ENCODE data around the gene DUSP8.
A peak's percentile ranks its signal among the peaks of the same experiment; 100 is the strongest.
"Not testable (repeated sequence)": the region's sequence is repeated elsewhere in the genome, so short reads cannot be mapped to it uniquely, and the experiment has no call there.

DUSP8 gene

DNA sequence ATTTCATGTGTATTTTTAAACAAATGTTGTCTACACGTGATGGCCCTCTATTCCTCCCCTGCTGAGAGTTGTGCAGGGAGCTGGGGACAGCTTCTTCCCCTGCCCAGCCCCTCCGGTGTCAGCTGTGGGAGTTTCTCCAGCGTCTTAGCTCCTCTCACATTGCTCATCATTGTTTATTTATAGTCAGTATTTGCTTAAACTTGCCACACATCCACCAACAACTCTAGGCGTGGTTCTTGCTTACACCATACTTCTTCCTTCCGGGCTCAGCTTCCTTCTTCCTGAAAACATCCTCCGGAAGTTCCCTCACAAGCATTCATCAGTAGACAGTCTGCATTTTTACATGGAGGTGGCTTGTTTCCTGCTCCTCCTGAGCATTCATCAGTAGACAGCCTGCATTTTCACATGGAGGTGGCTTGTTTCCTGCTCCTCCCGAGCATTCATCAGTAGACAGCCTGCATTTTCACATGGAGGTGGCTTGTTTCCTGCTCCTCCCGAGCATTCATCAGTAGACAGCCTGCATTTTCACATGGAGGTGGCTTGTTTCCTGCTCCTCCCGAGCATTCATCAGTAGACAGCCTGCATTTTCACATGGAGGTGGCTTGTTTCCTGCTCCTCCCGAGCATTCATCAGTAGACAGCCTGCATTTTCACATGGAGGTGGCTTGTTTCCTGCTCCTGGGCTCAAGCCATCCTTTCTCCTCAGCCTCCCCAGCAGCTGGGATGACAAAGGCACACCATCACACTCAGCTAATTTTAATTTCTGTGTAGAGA lies 17.3 kb upstream of the DUSP8 start:
- DNase-seq (ENCODE audit: low spot score) = not testable (repeated sequence)

DNA sequence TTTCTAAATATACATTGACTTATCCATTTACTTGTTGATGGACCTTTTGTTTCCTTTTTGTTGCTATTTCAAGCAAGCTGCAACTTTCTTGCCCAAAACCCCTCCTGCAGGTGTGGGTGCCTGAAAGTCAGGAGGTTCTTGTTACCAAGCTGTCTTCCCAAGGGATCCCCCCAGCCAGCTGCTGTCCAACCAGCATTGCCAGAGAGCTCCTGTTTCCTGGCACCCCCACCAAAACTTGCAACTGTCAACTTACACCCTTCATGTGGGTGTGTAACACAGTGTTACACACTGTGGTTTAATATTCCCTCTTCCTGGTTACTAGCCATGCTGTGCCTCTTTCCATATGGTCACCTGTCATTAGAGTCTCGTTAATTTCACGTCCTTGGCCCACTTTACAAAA lies 14.6 kb upstream of the DUSP8 start:
- DNase-seq (ENCODE audit: low spot score) = no peak

DNA sequence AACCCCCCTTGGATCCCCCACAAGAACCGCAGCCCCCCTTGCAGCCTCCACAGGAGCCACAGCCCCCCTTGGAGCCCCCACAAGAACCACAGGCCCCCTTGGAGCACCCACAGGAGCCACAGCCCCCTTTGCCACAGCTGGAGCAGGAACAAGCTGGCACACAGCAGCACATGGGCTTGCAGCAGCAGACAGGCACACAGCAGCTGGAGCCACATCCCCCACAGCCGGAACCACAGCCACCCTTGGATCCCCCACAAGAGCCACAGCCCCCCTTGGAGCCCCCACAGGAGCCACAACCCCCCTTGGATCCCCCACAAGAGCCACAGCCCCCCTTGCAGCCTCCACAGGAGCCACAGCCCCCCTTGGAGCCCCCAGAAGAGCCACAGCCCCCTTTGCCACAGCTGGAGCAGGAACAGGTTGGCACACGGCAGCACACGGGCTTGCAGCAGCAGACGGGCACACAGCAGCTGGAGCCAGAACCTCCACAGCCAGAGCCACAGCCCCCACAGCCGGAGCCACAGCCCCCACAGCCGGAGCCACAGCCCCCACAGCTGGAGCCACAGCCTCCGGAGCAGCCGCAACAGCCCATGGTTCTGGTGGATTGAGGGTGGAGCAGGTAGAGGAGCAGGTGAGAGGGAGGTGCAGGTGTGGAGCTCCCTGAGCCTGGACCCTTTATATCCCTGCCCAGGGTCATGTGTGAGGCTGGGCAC lies 12.7 kb upstream of the DUSP8 start, which contains the start of gene KRTAP5-1:
KRTAP5-1 (minus strand) TSS at position 623 of the 710 bp plus-strand sequence; CDS start at position 589, 34 bp downstream.
- not testable (repeated sequence) for DNase-seq (ENCODE audit: low spot score)

DNA sequence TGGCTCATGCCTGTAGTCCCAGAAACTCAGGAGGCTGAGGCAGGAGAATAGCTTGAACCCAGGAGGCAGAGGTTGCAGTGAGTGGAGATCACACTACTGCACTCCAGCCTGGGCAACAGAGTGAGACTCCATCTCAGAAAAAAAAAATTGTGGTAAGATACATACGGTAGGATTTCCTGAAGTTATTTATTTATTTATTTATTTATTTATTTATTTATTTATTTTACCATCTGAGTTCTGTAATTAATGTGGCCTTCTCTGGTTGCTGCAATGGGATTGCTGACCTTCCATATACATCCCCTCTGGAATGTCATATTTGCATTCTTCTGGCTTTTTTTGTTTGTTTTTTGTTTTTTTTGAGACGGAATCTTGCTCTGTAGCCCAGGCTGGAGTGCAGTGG lies 10.8 kb upstream of the DUSP8 start:
- DNase-seq (ENCODE audit: low spot score) = not testable (repeated sequence)

DNA sequence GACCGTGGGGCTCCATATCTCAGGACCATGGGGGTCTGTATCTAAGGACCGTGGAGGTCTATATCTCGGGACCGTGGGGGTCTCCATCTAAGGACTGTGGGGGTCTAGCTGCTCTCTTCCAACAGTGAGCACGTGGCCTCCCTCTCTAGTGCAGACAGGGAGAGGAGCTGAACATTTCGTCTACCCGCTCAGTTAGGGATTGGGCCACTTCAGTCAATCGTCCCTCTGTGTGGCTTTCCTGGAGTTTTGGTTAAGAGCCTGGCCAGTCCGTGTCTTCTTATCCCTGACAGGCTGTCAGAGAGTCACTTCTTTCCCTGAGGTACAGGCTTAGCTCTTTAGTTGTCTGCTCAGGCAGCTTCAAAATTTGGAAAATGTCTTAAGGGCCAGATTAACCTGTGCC lies 9.9 kb upstream of the DUSP8 start:
- DNase-seq (ENCODE audit: low spot score) = no peak

DNA sequence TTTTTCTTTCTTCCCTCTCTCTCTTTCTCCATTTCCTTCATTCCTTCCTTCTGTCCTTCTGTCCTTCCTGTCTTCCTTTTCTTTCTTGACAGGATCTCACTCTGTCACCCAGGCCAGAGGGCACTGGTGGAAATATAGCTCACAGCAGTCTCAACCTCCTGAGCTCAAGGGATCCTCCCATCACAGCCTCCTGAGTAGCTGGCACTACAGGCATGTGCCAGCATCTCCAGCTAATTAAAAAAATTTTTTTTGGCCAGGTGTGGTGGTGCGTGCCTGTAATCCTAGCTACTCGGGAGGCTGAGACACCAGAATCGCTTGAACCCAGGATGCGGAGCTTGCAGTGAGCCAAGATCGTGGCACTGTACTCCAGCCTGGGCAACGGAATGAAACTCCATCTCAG lies 4.8 kb upstream of the DUSP8 start:
- DNase-seq (ENCODE audit: low spot score) = no peak

DNA sequence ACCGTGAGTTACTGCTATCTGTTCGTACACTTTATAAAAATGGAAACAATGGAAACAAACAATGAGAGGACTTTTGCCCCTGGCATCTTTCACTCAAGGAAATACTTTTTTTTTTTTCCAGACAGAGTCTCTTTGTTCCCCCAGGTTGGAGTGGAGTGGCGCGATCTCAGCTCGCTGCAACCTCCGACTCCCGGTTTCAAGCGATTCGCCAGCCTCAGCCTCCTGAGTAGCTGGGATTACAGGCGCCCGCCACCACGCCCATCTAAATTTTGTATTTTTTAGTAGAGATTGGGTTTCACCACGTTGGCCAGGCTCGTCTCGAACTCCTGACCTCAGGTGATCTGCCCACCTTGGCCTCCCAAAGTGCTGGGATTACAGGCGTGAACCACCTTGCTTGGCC lies 3.7 kb upstream of the DUSP8 start:
- not testable (repeated sequence) for DNase-seq (ENCODE audit: low spot score)

DNA sequence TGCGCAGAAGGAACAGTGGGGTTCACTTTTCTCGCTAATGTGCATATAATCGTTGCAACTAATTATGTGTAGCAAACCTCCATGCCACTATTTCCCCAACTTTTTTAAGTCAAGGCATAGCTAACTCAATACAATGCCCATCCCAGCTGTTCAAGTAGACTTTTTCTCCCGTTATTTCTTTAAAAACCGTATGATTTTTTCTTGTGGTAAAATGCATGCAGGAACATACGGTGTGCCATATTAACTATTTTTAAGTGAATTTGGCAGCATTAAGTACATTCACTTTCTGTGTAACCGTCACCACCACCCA lies 2.8 kb upstream of the DUSP8 start:
- DNase-seq (ENCODE audit: low spot score) = no peak

DNA sequence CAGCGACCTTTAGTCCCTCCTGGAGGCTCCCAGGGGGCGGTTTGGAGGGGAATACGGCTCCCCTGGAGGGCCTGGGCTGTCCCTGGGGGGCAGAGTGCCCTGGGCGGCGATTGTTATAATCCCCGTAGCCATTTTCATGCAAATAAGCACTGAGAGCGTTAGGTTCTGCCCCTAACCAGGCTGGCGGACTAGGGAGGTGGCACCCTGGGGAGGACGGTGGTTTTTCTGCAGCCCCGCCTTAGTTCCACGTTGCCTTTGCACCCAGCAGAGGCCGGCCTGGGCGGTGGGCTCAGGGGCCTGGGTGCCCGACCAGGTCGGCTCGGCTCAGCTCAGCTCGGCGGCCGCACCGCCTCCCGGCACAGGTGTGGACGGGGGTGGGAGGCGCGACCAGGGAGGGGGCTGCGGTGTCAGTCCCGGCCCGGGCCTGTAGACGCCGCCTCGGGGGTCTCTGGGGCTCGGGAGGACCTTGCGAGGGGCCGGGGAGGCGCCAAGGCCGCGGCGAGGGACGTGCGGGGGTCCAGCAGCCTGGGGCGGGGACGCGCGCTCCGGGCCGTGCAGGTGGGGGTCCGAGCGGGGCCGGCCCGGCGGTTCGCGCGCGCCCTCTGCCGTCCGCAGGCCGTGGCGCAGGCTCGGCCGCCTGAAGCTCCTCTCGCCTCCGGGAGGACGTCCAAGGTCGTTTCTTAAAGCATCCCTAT lies 2.3 kb upstream of the DUSP8 start:
- DNase-seq (ENCODE audit: low spot score) = peak; percentile 70

DNA sequence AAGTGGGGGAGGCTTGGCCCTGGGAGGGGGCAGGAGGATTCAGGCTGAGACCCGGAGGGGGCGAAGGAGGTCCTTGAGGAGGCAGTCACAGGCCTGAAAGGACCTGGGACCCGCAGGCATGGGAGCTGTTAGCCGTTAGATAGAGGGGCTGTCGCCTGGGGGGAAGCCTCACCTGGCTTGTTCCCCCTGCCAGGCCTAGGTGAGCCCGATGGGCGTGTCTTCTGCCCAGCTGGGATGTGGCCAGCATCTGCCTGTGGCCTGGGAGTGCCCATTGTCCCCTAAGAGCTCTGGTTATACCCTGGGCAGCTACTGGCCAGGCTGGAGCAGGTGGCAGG lies 1.8 kb upstream of the DUSP8 start:
- DNase-seq (ENCODE audit: low spot score) = no peak

DNA sequence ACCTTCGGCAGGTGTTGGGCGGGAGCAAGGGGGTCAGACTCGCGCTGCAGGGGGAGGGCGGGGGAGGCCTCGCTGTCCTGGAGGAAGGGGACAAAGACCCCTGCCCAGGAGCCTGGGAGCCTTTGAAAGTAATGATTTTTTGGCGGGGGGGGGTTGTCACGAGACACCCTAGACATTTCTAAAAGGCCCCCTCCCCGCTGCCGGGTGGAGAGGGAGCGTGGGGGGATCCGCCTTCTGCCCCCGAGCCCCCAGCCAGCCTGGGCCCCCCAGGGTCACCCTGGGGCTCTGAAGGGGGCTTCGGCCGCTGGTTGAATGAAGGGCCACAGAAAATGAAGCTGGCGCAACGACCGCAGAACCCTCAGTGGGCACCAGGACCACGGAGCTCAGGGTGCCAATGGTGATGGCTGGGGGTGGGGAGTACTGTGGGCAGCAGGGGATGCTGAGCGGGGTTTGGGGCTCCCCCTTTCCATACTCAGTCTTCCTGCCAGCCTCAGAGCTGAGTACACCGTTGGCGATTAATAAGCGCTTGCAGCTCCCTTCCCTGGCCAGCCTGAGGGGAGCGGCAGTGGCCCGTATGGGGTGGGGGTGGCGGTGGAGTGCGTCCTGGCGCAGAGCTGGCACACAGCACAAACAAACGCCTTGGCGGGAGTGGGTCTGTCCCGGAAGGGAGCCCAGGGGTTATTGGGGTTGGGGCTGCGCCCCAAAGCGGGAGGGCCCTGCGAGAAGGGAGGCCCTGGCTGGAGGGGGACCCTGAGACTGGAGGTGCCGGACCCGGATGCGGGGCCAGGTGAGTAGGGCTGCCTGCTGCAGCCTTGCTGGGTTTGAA lies 1.2 kb upstream of the DUSP8 start:
- no peak for DNase-seq (ENCODE audit: low spot score)

DNA sequence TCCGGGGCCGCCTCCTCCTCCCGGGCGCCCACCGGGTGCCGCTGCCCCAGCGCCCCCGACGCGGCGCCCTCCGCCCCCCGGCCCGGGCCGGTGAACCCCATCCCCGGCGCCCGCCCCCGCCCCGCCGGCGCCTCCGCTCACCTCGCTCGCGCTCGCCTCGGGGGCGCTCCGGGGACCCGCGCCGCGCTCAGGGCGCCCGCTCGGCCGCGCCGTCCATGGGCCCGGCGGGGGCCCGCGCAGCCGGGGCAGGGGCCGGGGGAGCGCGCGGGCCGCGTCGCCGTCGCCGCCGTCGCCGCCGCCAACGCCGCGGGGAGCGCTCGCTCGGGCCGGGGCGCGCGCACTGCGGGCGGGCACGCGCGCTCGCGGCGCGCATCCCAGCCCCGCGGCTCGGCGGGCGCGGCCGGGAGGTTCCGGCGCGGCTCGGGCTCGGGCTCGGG lies 293 bp downstream of the DUSP8 start:
- no peak for DNase-seq (ENCODE audit: low spot score)

DNA sequence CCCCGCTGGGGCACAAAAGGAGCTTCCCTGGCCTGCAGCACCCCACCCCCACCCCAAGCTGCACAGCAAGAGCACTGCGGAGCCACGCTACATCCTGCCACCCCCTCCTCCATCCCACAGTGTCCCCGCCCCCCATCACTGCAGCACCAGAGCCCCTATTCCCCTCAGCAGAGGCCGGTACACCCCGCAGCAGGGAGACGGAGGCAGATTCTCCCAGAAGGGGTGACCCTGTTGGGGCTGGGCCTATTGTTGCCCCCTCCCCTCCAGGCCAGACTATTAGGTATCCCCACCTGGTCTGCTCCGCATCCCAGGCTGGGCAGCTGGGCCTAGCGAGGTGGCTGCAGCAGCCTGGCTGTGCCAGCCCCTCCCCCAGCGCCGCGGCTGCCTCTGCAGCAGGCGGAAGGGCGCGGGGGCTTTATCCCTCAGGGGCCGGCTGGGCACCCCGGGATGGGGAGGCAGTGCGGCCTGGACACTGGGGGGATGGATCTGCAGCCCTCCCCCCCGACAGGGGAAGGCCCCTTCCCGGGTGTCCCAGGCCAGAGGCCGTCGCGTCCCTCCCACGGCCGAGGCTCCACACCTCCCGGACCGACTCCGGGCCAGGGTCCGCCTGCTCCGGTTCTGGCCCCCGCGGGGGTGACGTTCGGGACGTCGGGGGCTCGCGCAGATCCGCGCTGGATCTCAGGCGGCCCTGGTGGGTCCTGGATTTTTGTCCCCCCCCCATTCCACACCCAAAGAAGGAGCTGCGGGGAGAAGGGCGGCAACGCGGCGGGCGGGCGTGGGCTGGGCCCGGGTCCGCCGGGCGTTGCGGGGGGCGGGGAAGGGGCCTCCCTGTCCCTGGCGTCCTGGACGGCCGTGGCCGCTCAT lies 943 bp downstream of the DUSP8 start:
- no peak for DNase-seq (ENCODE audit: low spot score)

DNA sequence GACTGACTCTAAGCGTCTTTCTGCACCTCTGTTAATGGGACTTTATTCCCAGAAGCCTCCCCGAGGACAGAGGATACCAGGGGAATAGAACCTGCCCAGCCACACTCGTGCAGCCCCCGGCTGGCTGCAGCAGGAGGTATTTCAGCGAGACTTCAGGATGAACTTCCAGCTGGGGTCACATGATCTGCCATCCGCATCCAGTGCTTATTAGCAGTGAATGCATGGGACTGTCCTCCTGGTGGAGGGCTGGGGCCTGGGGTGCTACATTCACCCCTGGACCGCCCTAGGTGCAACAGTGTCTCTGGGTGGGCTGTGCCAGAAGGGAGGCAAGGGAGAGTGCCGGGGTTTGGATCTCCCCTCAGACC lies 1.6 kb downstream of the DUSP8 start:
- DNase-seq (ENCODE audit: low spot score) = no peak

DNA sequence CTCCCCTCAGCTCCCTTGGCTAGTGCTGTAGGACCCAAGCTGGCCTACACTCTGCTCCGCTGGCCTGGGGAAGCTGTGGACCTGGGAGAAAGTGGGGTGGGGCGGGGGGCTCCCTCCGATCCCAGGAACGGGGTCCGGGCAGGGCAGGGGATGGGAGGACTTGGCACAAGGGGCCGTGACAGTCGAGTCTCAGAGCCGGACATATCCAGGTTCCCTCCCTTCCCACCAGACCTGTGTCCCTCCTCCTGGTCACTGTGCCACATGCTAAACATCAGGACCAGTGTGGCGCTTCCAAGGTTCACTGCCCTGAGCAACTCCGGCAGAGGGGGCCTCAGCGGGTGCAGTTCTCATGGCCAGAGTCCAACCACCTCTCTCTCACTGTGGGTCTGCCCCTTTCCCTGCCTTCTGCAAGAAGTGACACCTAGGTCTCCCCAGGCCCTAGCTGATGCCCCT lies 2.0 kb downstream of the DUSP8 start:
- no peak for DNase-seq (ENCODE audit: low spot score)

DNA sequence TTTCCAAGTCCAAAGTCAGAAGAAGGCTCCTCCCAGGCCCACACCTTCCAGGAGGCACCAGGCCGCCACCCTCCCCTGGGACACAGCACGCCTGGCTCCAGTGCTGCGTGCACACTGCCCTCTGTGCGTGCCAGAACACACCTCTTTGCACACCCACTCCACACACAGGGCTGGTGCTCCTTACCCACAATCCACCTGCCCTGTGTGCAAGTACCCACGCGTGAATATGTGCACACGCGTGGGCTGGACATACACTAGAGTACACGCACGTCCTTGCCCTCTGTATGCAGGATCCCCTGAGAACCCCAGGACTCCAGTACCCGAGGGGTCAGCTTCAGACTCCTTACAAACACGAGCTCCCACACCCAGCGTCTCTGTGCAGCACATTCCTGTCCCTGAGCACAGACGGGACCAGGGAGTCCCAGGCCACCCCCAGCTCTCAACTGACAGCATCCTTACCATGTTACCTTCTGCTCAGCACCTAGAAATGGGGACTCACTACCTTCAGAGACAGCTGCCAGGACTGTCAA lies 2.8 kb downstream of the DUSP8 start:
- DNase-seq (ENCODE audit: low spot score) = no peak

DNA sequence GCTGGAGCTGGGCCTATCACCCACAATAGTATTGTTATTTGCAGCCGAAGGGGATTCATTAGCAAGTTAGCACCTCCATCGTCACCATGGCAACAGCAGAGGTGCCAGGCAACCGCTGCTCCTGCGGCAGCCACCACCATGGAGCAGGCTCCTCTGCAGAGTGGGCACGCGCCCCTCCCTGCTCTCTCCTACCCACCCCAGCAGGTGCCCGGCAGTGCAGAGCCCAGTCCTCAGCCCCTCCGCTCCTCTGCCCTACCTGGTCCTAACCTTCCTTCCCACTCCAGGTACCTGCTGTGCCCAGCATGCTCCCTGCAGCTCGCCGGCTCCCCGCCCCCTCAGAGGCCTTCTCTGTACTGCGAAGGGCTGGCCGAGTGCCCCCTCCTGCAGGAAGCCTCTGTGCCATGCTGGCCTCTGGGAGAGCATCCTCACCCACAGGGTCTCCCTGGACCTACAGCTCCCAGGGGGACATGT lies 3.6 kb downstream of the DUSP8 start:
- DNase-seq (ENCODE audit: low spot score) = no peak

DNA sequence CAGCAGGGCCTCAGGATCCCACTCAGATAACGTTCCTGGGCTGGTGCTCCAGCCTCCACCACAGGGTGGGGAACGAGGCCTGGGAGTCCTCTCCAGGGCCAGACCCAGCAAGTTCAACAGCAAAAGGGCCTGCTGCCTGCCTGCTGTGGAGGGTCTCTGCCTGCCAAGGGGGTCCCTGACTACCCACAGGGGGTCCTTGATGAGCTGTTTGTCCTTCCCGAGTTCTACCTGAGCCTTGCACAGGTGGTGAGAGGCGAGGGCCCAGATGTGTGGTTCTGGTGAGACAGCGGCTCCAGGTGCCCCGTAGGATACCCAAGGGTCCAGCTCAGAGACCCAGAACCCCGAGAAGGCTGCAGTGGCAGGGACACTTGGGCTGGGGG lies 4.4 kb downstream of the DUSP8 start:
- DNase-seq (ENCODE audit: low spot score) = no peak

DNA sequence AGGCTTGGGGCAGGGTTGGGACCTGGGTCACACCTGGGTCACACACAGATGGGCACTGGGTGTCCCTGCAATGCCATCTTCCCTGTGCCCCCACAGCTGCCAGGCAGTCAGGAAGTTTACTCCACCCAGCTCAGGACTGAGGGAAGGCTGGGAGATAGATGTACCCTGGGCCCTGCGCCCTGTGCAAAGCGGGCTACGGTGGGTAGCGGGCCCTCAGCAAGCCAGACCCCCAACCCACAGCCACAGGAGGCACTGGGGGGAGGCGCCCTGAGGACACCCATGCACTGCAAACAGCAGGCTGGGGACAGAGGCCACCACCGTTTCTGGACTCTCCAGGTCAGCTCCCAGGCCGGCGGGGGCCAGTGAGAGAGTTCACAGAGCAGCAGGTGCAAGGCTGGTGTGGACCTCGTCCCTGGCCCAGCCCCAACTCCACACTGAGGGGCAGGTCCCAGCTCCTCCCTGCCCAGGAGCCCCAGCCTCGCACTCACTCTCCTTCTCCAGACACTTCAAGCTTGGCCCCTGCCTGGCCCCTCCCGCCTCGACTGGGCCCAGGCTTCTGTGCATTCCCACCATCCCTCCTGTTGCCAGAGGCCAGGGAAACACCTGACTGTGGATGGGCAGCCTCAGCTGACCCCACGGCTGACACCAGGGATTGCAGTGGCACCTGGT lies 4.9 kb downstream of the DUSP8 start:
- DNase-seq (ENCODE audit: low spot score) = no peak

DNA sequence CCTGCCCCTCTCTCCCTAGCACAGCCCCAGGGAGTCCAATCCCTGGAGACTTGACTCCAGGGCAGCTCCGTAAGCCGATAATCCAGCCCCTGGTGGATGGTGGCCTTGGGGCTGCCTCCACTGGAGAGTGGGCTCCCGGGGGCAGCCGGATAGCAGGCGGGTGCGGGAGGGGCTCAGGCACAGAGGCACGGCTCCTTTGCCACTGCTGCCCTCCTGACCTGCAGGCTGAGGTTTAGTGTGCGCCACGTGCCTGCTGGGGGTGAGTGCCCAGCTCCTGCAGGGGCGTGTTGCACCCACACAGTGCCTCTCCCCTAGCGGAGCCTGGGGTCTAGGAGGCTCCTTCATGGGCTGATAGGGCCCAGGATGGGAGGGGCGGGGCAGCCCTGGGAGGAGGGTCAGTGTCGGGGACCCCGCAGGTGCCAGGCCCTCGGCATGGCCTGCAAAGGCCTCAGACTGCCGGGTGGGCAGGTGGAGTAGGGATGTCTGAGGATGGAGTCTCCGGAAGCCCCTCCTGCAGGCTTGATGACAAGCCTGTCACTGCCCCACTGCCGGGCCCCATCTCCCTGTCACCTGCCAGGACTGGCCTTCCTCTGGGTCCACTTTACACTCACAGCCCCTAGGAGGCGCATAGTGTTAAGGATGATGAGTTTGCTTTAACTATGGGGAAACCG lies 5.6 kb downstream of the DUSP8 start:
- no peak for DNase-seq (ENCODE audit: low spot score)

Measured in hepatic stellate cell (primary cell).